GM10266 (cell line): ENCODE data around the gene PLSCR2.

Experiments used
- DNase-seq: peaks from one replicate; pipeline ENCODE4 v3.0.0; 2012; ENCODE audit errors: extremely low spot score
- CTCF ChIP-seq: IDR thresholded peaks from 2 replicates; pipeline ENCODE4 v1.5.1; 2012; ENCODE audit warnings: mild to moderate bottlenecking, low read depth; ENCODE audit not compliant: control insufficient read depth, insufficient read depth; ENCODE audit errors: missing control alignments

The PLSCR2 gene

GRCh38 chr3:146473726-146474125 lies 4.4 kb upstream of the PLSCR2 start:
- DNase-seq = no peak
- TF ChIP-seq CTCF = no peak

- TF ChIP-seq CTCF = no peak
- DNase-seq = no peak
Measured at GRCh38 chr3:146472611-146473010, 3.2 kb upstream of the PLSCR2 start.

- DNase-seq = no peak
- TF ChIP-seq CTCF = no peak
Measured at GRCh38 chr3:146471012-146471411, 1.7 kb upstream of the PLSCR2 start.

- no peak for TF ChIP-seq CTCF
- no peak for DNase-seq
Measured at GRCh38 chr3:146470425-146470990, 1.1 kb upstream of the PLSCR2 start.

- DNase-seq = no peak
- TF ChIP-seq CTCF = no peak
Measured at GRCh38 chr3:146468671-146469149, 651 bp downstream of the PLSCR2 start.

GRCh38 chr3:146468234-146468633 lies 1.1 kb downstream of the PLSCR2 start:
- no peak for DNase-seq

More at GRCh38 chr3:146468234-146468633, 1.1 kb downstream of the PLSCR2 start:
- no peak for TF ChIP-seq CTCF
